GM19324 (cell line): ENCODE results near the gene SAMD4B.
"Not testable (repeated sequence)": the region's sequence is repeated elsewhere in the genome, so short reads cannot be mapped to it uniquely, and the experiment has no call there.

Source experiments
- ATAC-seq: cut with Tn5 transposase; IDR thresholded peaks from one replicate; pipeline ENCODE4 v1.9.1; 2021; ENCODE audit warnings: mild to moderate bottlenecking, moderate library complexity; ENCODE audit not compliant: unreplicated experiment, low FRiP score

Gene SAMD4B

GRCh38 chr19:39341719-39342604 lies at the start of gene SAMD4B:
TSS of gene SAMD4B (plus strand) at chr19:39342421. CDS start at chr19:39356894, 14,473 bp downstream.
- ATAC-seq: peak; percentile 93

DNA sequence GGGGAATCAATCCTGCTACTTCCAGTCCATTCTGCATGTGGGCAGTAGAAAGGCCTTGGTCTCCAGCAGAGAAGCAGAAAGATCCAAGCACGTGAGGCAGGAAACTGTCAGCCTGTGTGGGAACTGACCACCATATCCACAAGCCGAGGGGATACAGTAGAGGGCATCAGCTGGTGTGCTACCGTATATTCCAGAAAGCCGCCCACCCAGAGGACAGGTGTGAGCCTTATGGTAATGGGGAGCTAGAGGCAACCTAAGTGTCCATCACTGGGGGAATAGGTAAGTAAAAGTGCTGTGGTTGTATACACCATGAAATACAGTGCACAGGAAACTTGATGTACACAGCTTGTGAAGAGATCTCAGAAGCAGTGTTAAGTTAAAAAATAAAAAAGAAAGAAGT lies 48.8 kb upstream of the SAMD4B start:
- no peak for ATAC-seq

GRCh38 chr19:39296055-39296645 lies 46.1 kb upstream of the SAMD4B start, which contains the start of gene IFNL1:
TSS of gene IFNL1 (plus strand) at chr19:39296407. CDS start at chr19:39296422, 15 bp downstream.
- no peak for ATAC-seq

- no peak for ATAC-seq
Measured at GRCh38 chr19:39296906-39297305, 45.3 kb upstream of the SAMD4B start.

DNA sequence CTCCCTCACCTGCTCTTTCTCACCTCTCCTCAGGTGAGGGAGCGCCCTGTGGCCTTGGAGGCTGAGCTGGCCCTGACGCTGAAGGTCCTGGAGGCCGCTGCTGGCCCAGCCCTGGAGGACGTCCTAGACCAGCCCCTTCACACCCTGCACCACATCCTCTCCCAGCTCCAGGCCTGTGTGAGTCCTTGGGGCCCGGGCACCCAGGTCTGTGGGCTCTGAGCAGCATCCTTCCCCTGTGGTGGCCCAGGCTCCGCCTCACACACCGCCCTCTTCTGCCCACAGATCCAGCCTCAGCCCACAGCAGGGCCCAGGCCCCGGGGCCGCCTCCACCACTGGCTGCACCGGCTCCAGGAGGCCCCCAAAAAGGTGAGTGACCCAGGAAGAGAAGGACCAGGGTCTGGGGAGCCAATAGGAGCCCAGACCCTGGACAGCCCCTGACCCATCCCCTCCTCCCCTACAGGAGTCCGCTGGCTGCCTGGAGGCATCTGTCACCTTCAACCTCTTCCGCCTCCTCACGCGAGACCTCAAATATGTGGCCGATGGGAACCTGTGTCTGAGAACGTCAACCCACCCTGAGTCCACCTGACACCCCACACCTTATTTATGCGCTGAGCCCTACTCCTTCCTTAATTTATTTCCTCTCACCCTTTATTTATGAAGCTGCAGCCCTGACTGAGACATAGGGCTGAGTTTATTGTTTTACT lies 44.1 kb upstream of the SAMD4B start:
- ATAC-seq: no peak

GRCh38 chr19:39299404-39299803 lies 42.8 kb upstream of the SAMD4B start:
- no peak for ATAC-seq

DNA sequence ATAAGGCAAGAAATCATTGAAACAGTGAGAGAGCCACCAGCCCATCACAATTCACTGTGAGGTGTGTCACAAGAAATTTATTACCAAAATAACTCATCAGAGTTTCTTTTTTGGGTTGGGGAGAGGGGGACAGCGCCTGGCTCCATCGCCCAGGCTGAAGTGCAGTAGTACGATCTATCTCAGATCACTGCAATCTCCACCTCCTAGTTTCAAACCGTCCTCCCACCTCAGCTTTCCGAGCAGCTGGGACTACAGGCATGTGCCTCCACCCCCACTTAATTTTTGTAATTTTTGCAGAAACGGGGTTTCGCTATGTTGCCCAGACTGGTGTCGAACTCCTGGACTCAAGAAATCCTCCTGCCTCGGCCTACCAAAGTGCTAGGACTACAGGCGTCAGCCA lies 42.4 kb upstream of the SAMD4B start:
- no peak for ATAC-seq

DNA sequence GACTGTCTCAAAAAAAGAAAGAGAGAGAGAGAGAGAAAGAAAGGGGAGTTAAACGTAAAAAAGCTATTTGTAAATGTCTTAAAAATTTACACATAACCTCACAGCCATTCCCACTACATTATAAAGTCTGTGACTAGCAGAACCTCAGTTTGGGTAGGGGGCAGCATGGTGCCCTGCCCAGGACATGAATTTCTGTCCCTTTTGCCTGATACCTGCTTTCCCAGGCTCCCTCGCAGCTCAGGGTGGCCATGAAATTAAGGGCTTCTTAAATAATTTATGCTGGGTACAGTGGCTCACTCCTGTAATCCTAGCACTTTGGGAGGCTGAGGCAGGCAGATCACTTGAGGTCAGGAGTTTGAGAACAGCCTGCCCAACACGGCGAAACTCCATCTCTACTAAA lies 41.2 kb upstream of the SAMD4B start:
- ATAC-seq: no peak

GRCh38 chr19:39301562-39301961 lies 40.7 kb upstream of the SAMD4B start:
- no peak for ATAC-seq

DNA sequence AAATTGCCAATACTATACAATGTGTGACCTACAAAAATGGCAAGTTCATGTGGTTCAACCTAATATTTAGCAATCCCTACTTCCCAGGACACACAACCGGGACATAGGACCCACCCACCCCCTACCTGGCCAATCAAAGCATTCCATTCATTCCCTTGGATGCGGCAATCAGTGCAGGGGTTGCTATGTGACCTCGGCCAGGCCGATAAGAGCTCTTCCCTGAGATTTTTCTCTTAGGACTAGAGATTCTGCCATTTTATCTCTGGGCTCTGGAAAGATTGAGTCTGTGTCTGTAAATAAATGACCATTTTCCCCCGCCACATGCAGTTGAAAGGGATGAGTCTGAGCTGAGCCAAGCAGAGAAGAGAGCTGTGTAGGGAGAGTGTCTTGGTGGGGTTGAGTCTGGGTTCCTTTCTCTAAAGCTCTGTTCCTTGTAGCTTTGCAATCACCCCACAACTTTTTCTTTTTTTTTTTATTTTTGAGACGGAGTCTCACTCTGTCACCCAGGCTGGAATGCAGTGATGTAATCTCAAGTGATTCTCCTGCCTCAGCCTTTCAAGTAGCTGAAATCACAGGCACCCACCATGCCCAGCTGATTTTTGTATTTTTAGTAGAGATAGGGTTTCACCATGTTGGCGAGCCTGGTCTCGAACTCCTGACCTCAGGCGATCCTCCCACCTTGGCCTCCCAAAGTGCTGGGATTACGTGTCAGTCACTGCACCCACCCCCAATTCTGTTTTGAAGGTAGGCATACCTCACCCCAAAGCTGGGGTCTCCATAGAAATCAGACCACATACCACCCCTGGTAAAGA lies 38.6 kb upstream of the SAMD4B start:
- no peak for ATAC-seq

DNA sequence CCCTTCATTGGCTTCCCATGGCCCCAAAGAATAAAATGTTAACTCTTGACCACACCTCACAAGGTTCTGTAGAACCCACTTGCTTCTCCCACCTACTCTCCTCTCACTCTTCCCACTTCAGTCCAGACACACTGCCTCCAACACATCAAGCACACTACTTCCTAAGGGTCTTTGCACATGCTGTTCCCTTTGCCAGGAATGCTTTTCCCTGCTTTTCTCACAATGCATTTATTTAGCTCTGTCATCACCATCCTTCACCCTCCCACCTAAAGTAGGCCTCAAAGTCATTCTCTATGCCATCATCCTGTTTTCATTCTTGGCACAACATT lies 38.1 kb upstream of the SAMD4B start:
- ATAC-seq: no peak

DNA sequence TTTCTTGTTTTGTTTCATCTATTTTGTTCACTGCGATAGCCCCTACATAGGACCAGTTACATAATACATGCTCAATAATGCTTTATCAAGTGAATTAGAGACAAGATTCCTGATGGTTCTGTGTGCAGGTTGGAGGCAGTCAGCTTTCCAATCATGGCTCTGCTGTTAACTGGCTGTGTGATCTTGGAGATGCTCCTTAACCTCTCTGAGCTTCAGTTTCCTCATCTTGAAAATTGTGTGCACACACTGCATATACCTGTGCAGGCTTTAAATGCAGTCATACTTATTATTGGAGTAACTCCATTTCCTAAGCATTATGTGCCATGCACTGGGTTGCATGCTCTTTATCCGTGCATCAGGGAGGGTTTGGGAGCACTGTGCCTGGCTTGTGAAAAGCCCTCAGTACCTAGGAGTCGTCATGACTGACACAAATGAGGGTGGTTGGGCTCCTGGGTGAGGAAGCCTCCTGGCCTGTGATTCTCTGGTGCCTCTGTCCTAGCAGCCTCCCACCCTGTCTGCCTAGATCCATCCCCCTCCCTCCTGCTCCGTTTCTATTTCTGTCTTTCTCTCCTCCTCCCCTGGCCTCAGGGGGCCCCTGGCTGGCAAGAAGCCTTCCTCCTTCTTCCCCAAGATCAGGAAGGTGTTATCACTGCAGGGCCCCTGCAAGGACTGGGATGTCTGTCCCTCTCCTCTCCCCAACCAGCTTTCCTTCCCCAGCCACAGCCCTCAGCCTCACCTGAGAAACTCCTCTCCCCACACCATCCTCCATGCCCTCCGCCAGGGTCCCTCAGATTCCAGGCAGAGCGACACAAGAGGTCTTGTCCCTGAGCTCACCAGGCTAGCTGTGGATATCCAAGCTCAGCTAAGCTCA lies 37.3 kb upstream of the SAMD4B start:
- ATAC-seq: no peak

- no peak for ATAC-seq
Measured at GRCh38 chr19:39306075-39306474, 36.1 kb upstream of the SAMD4B start.

DNA sequence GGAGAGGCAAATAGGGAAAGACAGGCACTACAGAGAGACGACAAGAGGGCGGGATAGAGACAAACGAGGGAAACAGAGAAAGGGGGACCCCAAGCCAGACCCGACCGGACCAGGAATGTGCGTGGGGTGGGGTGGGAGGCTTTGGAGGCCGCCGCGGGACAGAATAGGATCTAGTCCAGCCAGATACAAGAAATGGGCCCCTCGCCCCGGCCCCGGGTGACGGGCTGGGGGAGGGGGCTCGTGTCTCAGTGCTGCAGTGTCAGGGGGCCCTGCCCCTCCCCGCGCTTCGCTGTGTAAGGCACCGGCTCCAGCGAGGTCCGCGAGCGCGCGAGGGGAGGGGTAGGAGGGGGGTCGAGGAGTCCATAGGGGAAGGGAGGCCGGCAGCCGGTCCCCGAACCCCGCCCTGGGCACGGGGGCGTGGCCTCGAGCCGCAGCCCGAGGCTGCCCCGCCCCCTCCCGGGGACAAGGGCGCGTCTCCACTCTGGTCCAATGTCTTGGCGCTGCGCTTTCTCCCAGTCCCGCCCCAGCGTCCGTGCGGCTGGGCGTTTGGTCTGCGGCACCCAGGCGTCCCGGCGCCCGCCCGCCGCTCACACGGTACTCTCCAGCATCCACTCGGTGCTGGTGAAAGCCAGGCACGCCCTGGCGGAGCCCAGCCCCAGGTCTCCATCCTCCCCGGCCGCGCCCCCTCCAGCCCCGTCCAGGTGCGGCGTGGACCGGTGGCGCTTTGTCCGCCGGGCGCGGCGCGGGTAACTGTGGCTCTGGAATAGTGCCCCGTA lies 35.0 kb upstream of the SAMD4B start:
- ATAC-seq: no peak

DNA sequence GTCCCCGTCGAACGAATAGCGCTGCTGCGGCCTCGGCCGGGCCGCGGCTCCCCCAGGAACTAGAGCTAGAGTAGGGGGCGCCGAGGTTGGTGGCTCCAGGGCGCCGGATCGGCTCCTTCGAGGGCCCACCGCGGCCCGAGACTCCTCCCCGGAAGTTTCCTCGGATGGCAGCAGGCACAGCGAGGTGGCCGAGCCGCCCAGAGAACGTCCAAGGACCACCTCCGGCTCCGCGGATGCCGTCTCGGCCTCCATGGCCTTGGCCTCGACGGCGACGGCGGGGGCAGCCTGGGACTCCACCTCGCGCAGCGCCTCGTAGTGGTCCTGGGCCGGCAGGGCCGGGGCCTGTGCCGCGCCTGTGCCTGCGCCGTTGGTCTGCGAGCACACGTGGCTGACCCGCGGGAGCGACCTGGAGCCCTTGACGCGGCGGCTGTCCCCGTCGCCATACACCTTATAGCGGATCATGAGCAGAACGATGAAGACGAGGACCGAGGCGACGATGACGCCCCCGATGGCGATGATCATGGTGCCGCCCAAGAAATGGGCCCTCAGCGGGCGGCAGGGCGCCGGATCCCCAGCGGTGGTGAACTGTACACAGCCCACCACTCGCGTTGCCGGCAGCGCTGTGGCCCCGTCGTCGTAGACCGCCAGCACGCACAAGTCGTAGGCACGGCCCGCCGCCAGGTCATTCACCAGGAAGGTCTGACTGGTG lies 34.2 kb upstream of the SAMD4B start:
- ATAC-seq: no peak

GRCh38 chr19:39308531-39309304 lies 33.5 kb upstream of the SAMD4B start:
- no peak for ATAC-seq

DNA sequence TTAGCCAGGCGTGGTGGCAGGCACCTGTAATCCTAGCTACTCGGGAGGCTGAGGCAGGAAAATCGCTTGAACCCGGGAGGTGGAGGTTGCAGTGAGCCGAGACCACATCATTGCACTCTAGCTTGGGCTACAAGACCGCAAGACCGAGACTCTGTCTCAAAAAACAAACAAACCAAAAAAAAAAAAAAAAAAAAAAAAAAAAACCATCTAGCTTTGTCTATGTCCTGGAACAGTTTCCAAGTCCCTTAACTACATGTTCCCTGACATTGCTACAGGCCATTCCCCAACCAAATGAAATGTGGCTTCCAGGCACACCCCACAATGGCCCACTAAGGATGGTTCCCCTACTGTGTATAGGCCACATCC lies 32.9 kb upstream of the SAMD4B start:
- not testable (repeated sequence) for ATAC-seq
